Measurements from ENCODE around the gene KLHL29.

GRCh38 chr2:23388294-23388693, 3.3 kb downstream of the KLHL29 start:
- TF ChIP-seq, protein P1, sequence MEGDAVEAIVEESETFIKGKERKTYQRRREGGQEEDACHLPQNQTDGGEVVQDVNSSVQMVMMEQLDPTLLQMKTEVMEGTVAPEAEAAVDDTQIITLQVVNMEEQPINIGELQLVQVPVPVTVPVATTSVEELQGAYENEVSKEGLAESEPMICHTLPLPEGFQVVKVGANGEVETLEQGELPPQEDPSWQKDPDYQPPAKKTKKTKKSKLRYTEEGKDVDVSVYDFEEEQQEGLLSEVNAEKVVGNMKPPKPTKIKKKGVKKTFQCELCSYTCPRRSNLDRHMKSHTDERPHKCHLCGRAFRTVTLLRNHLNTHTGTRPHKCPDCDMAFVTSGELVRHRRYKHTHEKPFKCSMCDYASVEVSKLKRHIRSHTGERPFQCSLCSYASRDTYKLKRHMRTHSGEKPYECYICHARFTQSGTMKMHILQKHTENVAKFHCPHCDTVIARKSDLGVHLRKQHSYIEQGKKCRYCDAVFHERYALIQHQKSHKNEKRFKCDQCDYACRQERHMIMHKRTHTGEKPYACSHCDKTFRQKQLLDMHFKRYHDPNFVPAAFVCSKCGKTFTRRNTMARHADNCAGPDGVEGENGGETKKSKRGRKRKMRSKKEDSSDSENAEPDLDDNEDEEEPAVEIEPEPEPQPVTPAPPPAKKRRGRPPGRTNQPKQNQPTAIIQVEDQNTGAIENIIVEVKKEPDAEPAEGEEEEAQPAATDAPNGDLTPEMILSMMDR (IDR thresholded peaks at IDR 0.05) = no peak
- no peak for TF ChIP-seq POLR2A (IDR thresholded peaks at IDR 0.05)
